Esophagus muscularis mucosa (tissue), 3 donors: ENCODE data around the gene GMCL1.
"Not testable (repeated sequence)": the region's sequence is repeated elsewhere in the genome, so short reads cannot be mapped to it uniquely, and the experiment has no call there.

Experiments
- CTCF ChIP-seq, 3 experiments: fragments of 200-600 bp in 2 of 3; fragments of 450-650 bp in 1 of 3; sonication (generic) in 2 of 3; IDR thresholded peaks; one replicate each; pipeline ENCODE4 v1.5.1; 2017 to 2019; ENCODE audit warnings: antibody characterized with exemption in 3 of 3, mild to moderate bottlenecking in 2 of 3, moderate library complexity in 1 of 3
- POLR2AphosphoS5 ChIP-seq, 2 donors: sonication (generic); formaldehyde crosslinking; IDR thresholded peaks; one replicate each; pipeline ENCODE4 v1.6.1; 2017; ENCODE audit warnings: antibody characterized with exemption in 2 of 2

GRCh38 chr2:69892838-69893424, 63.5 kb downstream of the GMCL1 start:
- not testable (repeated sequence) for TF ChIP-seq CTCF, POLR2AphosphoS5 (IDR thresholded peaks at IDR 0.05)
